ENCODE results near the gene ENOX2. TPM values are rescaled to one million over a fixed set of nuclear protein-coding genes. Genes with fewer than 3 reads are reported as not detected.

The ENOX2 gene
- total RNA-seq, 2 donors from 2014 or later = 7.3 to 26.2 TPM

DNA sequence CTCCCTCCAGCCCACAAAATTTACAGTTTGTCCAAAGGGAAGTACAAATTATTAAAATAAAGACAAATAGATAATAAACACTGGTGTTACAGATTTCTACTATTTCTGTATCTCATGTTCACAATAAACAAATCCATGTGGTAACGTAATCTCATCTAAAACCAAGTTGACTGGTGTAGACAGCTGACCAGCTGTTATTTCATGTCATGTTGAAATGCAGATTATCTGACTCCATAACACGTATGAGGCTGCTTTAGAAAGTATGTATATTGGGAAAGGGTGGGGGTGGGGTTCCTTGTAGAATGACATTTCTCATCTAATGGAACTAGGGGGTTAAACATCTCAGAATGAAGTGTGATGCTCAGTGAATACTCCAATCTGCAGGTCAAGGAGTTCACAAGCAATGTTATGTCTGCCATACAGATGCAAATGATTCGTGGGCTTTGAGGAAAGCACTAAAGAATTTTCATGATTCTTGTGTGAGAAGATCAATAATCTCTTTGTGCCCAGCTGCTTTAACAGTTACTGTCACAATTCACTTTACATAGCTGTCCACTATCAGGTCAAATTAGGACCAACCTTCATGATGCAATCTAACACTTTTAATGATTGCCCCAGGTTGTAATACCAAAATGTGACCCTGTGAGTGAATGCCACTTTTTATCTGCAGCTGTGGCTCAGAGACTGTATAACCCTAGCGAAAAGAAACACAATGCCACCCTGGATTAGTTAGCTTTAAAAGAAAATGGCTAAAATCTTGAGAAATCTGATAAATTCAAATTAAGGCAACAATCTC is 114.0 kb downstream of the ENOX2 start:
- H3K36me3 ChIP-seq (ENCODE audit: control insufficient read depth, insufficient read depth, low read length) = no peaks in the 10 kb centered on the region
- no peaks in the 10 kb centered on the region for H3K27me3 Mint-ChIP-seq (ENCODE audit: insufficient read depth)
- no peak overlapping the region for H3K27ac Mint-ChIP-seq
- H3K9me3 ChIP-seq (ENCODE audit: control insufficient read depth, low read length) = no peaks in the 10 kb centered on the region
- no peak overlapping the region for H3K4me3 ChIP-seq (ENCODE audit: low read length)
- H3K27me3 ChIP-seq (ENCODE audit: control insufficient read depth, insufficient read depth, low read length, poor library complexity, severe bottlenecking) = no peaks in the 10 kb centered on the region
- H3K27ac ChIP-seq (ENCODE audit: low read depth, low read length) = peak overlapping the region; percentile 59
- DNase-seq = no peak
- H3K4me1 Mint-ChIP-seq = peaks cover under 1% of the 10 kb centered on the region
- no peaks in the 10 kb centered on the region for H3K4me1 ChIP-seq (ENCODE audit: control insufficient read depth, insufficient read depth, low read length)
- 69% methylated on average over 4 of the region's 4 CpGs; no CpG with 5 or more reads in 1 of the 2 experiments for WGBS, 2 experiments (ENCODE audit: insufficient coverage in 1 of 2, insufficient read length in 1 of 2)
- H3K4me3 Mint-ChIP-seq = no peak overlapping the region
- H3K9me3 Mint-ChIP-seq = no peaks in the 10 kb centered on the region
- TF ChIP-seq, protein P1, sequence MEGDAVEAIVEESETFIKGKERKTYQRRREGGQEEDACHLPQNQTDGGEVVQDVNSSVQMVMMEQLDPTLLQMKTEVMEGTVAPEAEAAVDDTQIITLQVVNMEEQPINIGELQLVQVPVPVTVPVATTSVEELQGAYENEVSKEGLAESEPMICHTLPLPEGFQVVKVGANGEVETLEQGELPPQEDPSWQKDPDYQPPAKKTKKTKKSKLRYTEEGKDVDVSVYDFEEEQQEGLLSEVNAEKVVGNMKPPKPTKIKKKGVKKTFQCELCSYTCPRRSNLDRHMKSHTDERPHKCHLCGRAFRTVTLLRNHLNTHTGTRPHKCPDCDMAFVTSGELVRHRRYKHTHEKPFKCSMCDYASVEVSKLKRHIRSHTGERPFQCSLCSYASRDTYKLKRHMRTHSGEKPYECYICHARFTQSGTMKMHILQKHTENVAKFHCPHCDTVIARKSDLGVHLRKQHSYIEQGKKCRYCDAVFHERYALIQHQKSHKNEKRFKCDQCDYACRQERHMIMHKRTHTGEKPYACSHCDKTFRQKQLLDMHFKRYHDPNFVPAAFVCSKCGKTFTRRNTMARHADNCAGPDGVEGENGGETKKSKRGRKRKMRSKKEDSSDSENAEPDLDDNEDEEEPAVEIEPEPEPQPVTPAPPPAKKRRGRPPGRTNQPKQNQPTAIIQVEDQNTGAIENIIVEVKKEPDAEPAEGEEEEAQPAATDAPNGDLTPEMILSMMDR (conservative IDR thresholded peaks at IDR 0.05) = no peak
- H3K36me3 Mint-ChIP-seq (ENCODE audit: low read depth) = no peaks in the 10 kb centered on the region
- no peak overlapping the region for H3K9ac ChIP-seq (ENCODE audit: extremely low read depth, low read length, poor library complexity, severe bottlenecking)

- no peaks in the 10 kb centered on the region for H3K4me1 ChIP-seq (ENCODE audit: control insufficient read depth, insufficient read depth, low read length)
- no peak overlapping the region for H3K27ac ChIP-seq (ENCODE audit: low read depth, low read length)
- no peaks in the 10 kb centered on the region for H3K36me3 Mint-ChIP-seq (ENCODE audit: low read depth)
- no peak for DNase-seq
- H3K27me3 ChIP-seq (ENCODE audit: control insufficient read depth, insufficient read depth, low read length, poor library complexity, severe bottlenecking) = no peaks in the 10 kb centered on the region
- no CpG with 5 or more reads among the region's 2 CpGs for WGBS, 2 experiments (ENCODE audit: insufficient coverage in 1 of 2, insufficient read length in 1 of 2)
- no peaks in the 10 kb centered on the region for H3K9me3 ChIP-seq (ENCODE audit: control insufficient read depth, low read length)
- H3K4me3 ChIP-seq (ENCODE audit: low read length) = no peak overlapping the region
- no peaks in the 10 kb centered on the region for H3K9me3 Mint-ChIP-seq
- no peak overlapping the region for H3K9ac ChIP-seq (ENCODE audit: extremely low read depth, low read length, poor library complexity, severe bottlenecking)
- no peaks in the 10 kb centered on the region for H3K36me3 ChIP-seq (ENCODE audit: control insufficient read depth, insufficient read depth, low read length)
- H3K27me3 Mint-ChIP-seq (ENCODE audit: insufficient read depth) = no peaks in the 10 kb centered on the region
- H3K27ac Mint-ChIP-seq = no peak overlapping the region
- no peak overlapping the region for H3K4me3 Mint-ChIP-seq
- H3K4me1 Mint-ChIP-seq = peaks cover 17% of the 10 kb centered on the region
- TF ChIP-seq, protein P1 (conservative IDR thresholded peaks at IDR 0.05) = no peak
Measured at GRCh38 chrX:130786030-130786429, 117.0 kb downstream of the ENOX2 start.

DNA sequence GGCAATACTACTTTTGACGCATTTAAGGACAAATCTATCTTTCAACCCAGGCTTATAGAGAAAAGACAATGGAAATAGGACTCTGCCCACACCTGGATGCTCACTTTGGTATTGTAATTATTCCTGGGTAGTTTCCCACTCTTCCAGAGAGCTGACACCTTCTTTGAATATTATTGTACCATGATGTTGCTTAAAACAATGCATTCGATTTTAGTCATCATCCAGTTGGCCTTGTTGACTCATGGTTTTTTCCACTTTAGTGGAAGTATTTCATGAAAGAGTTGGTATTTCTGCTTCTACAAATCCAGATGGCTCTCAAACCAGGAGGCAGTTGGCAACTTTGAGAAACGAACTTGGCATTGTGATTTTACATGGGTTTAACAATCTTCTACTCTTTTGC is 124.2 kb downstream of the ENOX2 start:
- Mint-ChIP-seq H3K36me3 (ENCODE audit: low read depth) (no peaks in the 10 kb centered on the region), H3K9me3 (no peaks in the 10 kb centered on the region), H3K27ac (no peak overlapping the region), H3K4me1 (peaks cover 17% of the 10 kb centered on the region), H3K4me3 (no peak overlapping the region), H3K27me3 (ENCODE audit: insufficient read depth) (peaks cover 16% of the 10 kb centered on the region)
- Histone ChIP-seq H3K9me3 (ENCODE audit: control insufficient read depth, low read length) (no peaks in the 10 kb centered on the region), H3K27ac (ENCODE audit: low read depth, low read length) (no peak overlapping the region), H3K4me1 (ENCODE audit: control insufficient read depth, insufficient read depth, low read length) (no peaks in the 10 kb centered on the region), H3K27me3 (ENCODE audit: control insufficient read depth, insufficient read depth, low read length, poor library complexity, severe bottlenecking) (no peaks in the 10 kb centered on the region), H3K36me3 (ENCODE audit: control insufficient read depth, insufficient read depth, low read length) (no peaks in the 10 kb centered on the region), H3K4me3 (ENCODE audit: low read length) (no peak overlapping the region), H3K9ac (ENCODE audit: extremely low read depth, low read length, poor library complexity, severe bottlenecking) (no peak overlapping the region)
- TF ChIP-seq, protein P1 (conservative IDR thresholded peaks at IDR 0.05) = no peak
- 92 to 100% methylated on average over 1 to 3 of the region's 3 CpGs for WGBS, 2 experiments (ENCODE audit: insufficient coverage in 1 of 2, insufficient read length in 1 of 2)
- DNase-seq = no peak

All from endodermal cell (in vitro differentiated cells).